Activated naive CD4-positive, alpha-beta T cell treated with anti-CD3 and anti-CD28 coated beads, Interleukin-2, amount 10 ng/mL, durations not matched to agents 5 hours and 36 hours (primary cell): ENCODE measurements around the gene SORBS1. TPM values are rescaled to one million over a fixed set of nuclear protein-coding genes. Genes with fewer than 3 reads are reported as not detected.

Experiments used
- total RNA-seq, 2 experiments: library from RNA; stranded (reverse); gene quantifications; one replicate each; pipeline ENCODE4 v1.2.3, GENCODE V29; 2021

SORBS1 gene
- under 1 TPM; 0.35 to 0.77 TPM for total RNA-seq

GRCh38 chr10:95561177-95561863 lies at the start of gene SORBS1:
Gene SORBS1, minus strand, starts transcription at chr10:95561371. Its CDS starts 120,236 bp downstream, at chr10:95441135.

GRCh38 chr10:95290461-95291364 lies 270.5 kb downstream of the SORBS1 start, which contains the start of gene PDLIM1:
Gene PDLIM1, minus strand, starts transcription at chr10:95291003. Its CDS starts 88 bp downstream, at chr10:95290915.

Other genes with a start within 250 kb of the SORBS1 start
- 10 to 100 TPM; 47.0 to 51.4 TPM for gene ALDH18A1, start 95.3 kb upstream of the SORBS1 start, total RNA-seq
- 10 to 100 TPM; 14.2 to 15.0 TPM for gene TCTN3, start 132.6 kb upstream of the SORBS1 start, total RNA-seq
- 1 to 10 TPM; 1.3 to 1.4 TPM for gene ENTPD1, start 194.8 kb upstream of the SORBS1 start, total RNA-seq